Liver (tissue), 9 donors: Measurements from ENCODE around the gene NR1D1. TPM values are rescaled to one million over a fixed set of nuclear protein-coding genes. Genes with fewer than 3 reads are reported as not detected.
A peak's percentile ranks its signal among the peaks of the same experiment; 100 is the strongest.

Experiments
- DNase-seq: peaks from one replicate; pipeline ENCODE4 v3.0.0-alpha.2; 2017; ENCODE audit warnings: low spot score
- H3K27ac ChIP-seq, 2 donors: one replicate each; pipeline ENCODE4 v1.7.0; 2013; ENCODE audit warnings: inconsistent platforms in 2 of 2, low read length in 2 of 2, control low read depth in 1 of 2, low read depth in 1 of 2, mild to moderate bottlenecking in 1 of 2
- H3K27me3 ChIP-seq, 4 donors: one replicate each; pipeline versions ENCODE4 v1.6.1 to v1.7.0; 2013; ENCODE audit warnings: low read length in 3 of 4, inconsistent platforms in 1 of 4, mild to moderate bottlenecking in 1 of 4, moderate library complexity in 1 of 4; ENCODE audit not compliant: control insufficient read depth in 4 of 4, insufficient read depth in 4 of 4
- H3K36me3 ChIP-seq, 4 donors: one replicate each; pipeline versions ENCODE4 v1.6.1 to v1.7.0; 2013; ENCODE audit warnings: low read length in 3 of 4, mild to moderate bottlenecking in 3 of 4, low read depth in 1 of 4, moderate library complexity in 1 of 4; ENCODE audit not compliant: control insufficient read depth in 4 of 4, insufficient read depth in 3 of 4
- H3K4me1 ChIP-seq, 4 donors: one replicate each; pipeline versions ENCODE4 v1.6.1 to v1.7.0; 2013; ENCODE audit warnings: low read length in 3 of 4, mild to moderate bottlenecking in 3 of 4, moderate library complexity in 1 of 4; ENCODE audit not compliant: control insufficient read depth in 4 of 4, insufficient read depth in 4 of 4
- H3K4me3 ChIP-seq, 3 donors: one replicate each; pipeline versions ENCODE4 v1.6.1 to v1.7.0; 2013; ENCODE audit warnings: low read length in 3 of 3, control low read depth in 1 of 3, low read depth in 1 of 3, mild to moderate bottlenecking in 1 of 3
- H3K9ac ChIP-seq, 2 donors: one replicate each; pipeline ENCODE4 v1.7.0; 2013; ENCODE audit warnings: low read length in 2 of 2, mild to moderate bottlenecking in 2 of 2, moderate library complexity in 2 of 2, control low read depth in 1 of 2, low read depth in 1 of 2
- H3K9me3 ChIP-seq, 4 donors: one replicate each; pipeline versions ENCODE4 v1.6.1 to v1.7.0; 2013; ENCODE audit warnings: low read length in 3 of 4; ENCODE audit not compliant: control insufficient read depth in 4 of 4
- EGR1 ChIP-seq, 2 donors: IDR thresholded peaks; 2 replicates each; pipeline ENCODE4 v1.6.1; 2016 to 2018; ENCODE audit warnings: antibody characterized with exemption in 2 of 2, low read depth in 2 of 2
- FOXA1 ChIP-seq: IDR thresholded peaks from 2 replicates; pipeline ENCODE4 v1.6.1; 2016; ENCODE audit warnings: antibody characterized with exemption
- FOXA2 ChIP-seq: IDR thresholded peaks from 2 replicates; pipeline ENCODE4 v1.6.1; 2016; ENCODE audit warnings: antibody characterized with exemption
- GABPA ChIP-seq, 2 donors: IDR thresholded peaks in 1 of 2; conservative IDR thresholded peaks in 1 of 2; 2 replicates each; pipeline ENCODE4 v1.6.1; 2016; ENCODE audit warnings: antibody characterized with exemption in 2 of 2, mild to moderate bottlenecking in 1 of 2, moderate library complexity in 1 of 2
- HNF4A ChIP-seq, 2 donors: conservative IDR thresholded peaks; 2 replicates each; pipeline ENCODE4 v1.6.1; 2016; ENCODE audit warnings: antibody characterized with exemption in 2 of 2, mild to moderate bottlenecking in 2 of 2
- NR2F2 ChIP-seq: IDR thresholded peaks from 2 replicates; pipeline ENCODE4 v1.6.1; 2016; ENCODE audit warnings: antibody characterized with exemption
- RAD21 ChIP-seq, 2 donors: IDR thresholded peaks; 2 replicates each; pipeline ENCODE4 v1.6.1; 2016; ENCODE audit warnings: antibody characterized with exemption in 2 of 2, mild to moderate bottlenecking in 2 of 2
- REST ChIP-seq: IDR thresholded peaks from 2 replicates; pipeline ENCODE4 v1.6.1; 2016; ENCODE audit warnings: antibody characterized with exemption, mild to moderate bottlenecking
- RXRA ChIP-seq, 2 donors: IDR thresholded peaks; 2 replicates each; pipeline ENCODE4 v1.6.1; 2017 to 2018; ENCODE audit warnings: antibody characterized with exemption in 2 of 2, mild to moderate bottlenecking in 1 of 2
- SP1 ChIP-seq: IDR thresholded peaks from 2 replicates; pipeline ENCODE4 v1.6.1; 2018; ENCODE audit warnings: antibody characterized with exemption, mild to moderate bottlenecking
- TAF1 ChIP-seq: conservative IDR thresholded peaks from 2 replicates; pipeline ENCODE4 v1.6.1; 2016; ENCODE audit warnings: antibody characterized with exemption, mild to moderate bottlenecking
- YY1 ChIP-seq: IDR thresholded peaks from 2 replicates; pipeline ENCODE4 v1.6.1; 2016; ENCODE audit warnings: antibody characterized with exemption, mild to moderate bottlenecking
- WGBS: extraction: QIAGEN DNeasy Blood & Tissue Kit; methylation state at CpG from one replicate; pipeline ENCODE4 v1.1.7; 2013; 5-methylcytosine and 5-hydroxymethylcytosine counted together
- polyA plus RNA-seq, 2 donors: library from polyadenylated mRNA; stranded (reverse) in 1 of 2; unstranded in 1 of 2; fragments of 200-250 nt in 1 of 2; fragments of >200 nt in 1 of 2; fragmentation: Nextera tagmentation in 1 of 2; extraction: Ambion mirVana in 1 of 2; gene quantifications; one replicate each; pipeline versions ENCODE4 v1.2.1 to v1.2.3, GENCODE V29; 2013 to 2015
- total RNA-seq, 2 donors: library from RNA; depleted of rRNA; stranded (reverse); fragments of >200 nt; gene quantifications; one replicate each; pipeline ENCODE4 v1.2.3, GENCODE V29; 2014
- TF ChIP-seq, protein P1 (sequence below): fragments of 150-350 bp; IDR thresholded peaks from 2 replicates; pipeline ENCODE4 v1.5.1; 2017; ENCODE audit warnings: improper control_type of control experiment, low read depth, low read length; ENCODE audit not compliant: missing input control
- TF ChIP-seq, protein P2 (sequence below): IDR thresholded peaks from 2 replicates; pipeline ENCODE4 v1.6.1; 2016; ENCODE audit warnings: antibody characterized with exemption
- donor health status: healthy.
- donor health status: healthy.
- donor health status: healthy.
- donor health status: healthy.
- donor health status: healthy.

NR1D1 gene
- total and polyA plus RNA-seq, 4 donors: 0.84 to 13.7 (median 5.6) TPM

GRCh38 chr17:40075942-40076498, 24.4 kb downstream of the NR1D1 start:
- Histone ChIP-seq H3K4me3 (no peak overlapping the region), H3K4me1 (peaks cover 30 to 51% (median 36%) of the 10 kb centered on the region in 4 donors), H3K9ac (no peak overlapping the region), H3K36me3 (no peaks in the 10 kb centered on the region), H3K9me3 (no peaks in the 10 kb centered on the region), H3K27ac (peak overlapping the region; percentile 39 to 59), H3K27me3 (no peaks in the 10 kb centered on the region)
- TF ChIP-seq, protein P1, sequence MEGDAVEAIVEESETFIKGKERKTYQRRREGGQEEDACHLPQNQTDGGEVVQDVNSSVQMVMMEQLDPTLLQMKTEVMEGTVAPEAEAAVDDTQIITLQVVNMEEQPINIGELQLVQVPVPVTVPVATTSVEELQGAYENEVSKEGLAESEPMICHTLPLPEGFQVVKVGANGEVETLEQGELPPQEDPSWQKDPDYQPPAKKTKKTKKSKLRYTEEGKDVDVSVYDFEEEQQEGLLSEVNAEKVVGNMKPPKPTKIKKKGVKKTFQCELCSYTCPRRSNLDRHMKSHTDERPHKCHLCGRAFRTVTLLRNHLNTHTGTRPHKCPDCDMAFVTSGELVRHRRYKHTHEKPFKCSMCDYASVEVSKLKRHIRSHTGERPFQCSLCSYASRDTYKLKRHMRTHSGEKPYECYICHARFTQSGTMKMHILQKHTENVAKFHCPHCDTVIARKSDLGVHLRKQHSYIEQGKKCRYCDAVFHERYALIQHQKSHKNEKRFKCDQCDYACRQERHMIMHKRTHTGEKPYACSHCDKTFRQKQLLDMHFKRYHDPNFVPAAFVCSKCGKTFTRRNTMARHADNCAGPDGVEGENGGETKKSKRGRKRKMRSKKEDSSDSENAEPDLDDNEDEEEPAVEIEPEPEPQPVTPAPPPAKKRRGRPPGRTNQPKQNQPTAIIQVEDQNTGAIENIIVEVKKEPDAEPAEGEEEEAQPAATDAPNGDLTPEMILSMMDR: no peak
- TF ChIP-seq EGR1 (IDR thresholded peaks at IDR 0.05; ENCODE audit: low read depth in 2 of 2): no peak
- no peak for TF ChIP-seq RXRA (IDR thresholded peaks at IDR 0.05)
- TF ChIP-seq YY1: no peak
- TF ChIP-seq REST: no peak
- no peak for TF ChIP-seq RAD21 (IDR thresholded peaks at IDR 0.05)
- DNase-seq: no peak
- WGBS: 42% methylated on average over 8 of the region's 8 CpGs

GRCh38 chr17:40075201-40075941, 25.0 kb downstream of the NR1D1 start:
- DNase-seq: peak; percentile 82
- Histone ChIP-seq H3K9me3 (no peaks in the 10 kb centered on the region), H3K27ac (peak overlapping the region; percentile 39 to 59), H3K4me3 (no peak overlapping the region), H3K9ac (no peak overlapping the region), H3K36me3 (no peaks in the 10 kb centered on the region), H3K4me1 (peaks cover 32 to 58% (median 41%) of the 10 kb centered on the region in 4 donors), H3K27me3 (no peaks in the 10 kb centered on the region)
- TF ChIP-seq, protein P1: peak; percentile 92
- TF ChIP-seq FOXA2 (no peak), RAD21 (IDR thresholded peaks at IDR 0.05) (peak; percentile 74 to 87), GABPA (IDR thresholded peaks at IDR 0.05 in 1 of 2, conservative IDR thresholded peaks at IDR 0.05 in 1 of 2) (no peak), HNF4A (conservative IDR thresholded peaks at IDR 0.05) (peak in 1 of 2 donors; percentile 66), NR2F2 (peak; percentile 86), FOXA1 (no peak), SP1 (peak; percentile 46), RXRA (IDR thresholded peaks at IDR 0.05) (peak; percentile 57 to 85), TAF1 (no peak)
- TF ChIP-seq, protein P2, sequence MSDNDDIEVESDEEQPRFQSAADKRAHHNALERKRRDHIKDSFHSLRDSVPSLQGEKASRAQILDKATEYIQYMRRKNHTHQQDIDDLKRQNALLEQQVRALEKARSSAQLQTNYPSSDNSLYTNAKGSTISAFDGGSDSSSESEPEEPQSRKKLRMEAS: no peak
- WGBS: 14% methylated on average over 11 of the region's 11 CpGs
